ENCODE measurements around the gene INO80E. TPM values are rescaled to one million over a fixed set of nuclear protein-coding genes. Genes with fewer than 3 reads are reported as not detected.

Gene INO80E
- total and polyA plus RNA-seq, 2 donors (not counting 3 experiments of a cell fraction or from before 2014, with no cell fraction given): 42.7 to 76.4 TPM

GRCh38 chr16:29963021-29963743, 32.9 kb upstream of the INO80E start:
- Histone ChIP-seq H4K20me1 (replicated peaks; ENCODE audit: control insufficient read depth, extremely low read depth, insufficient read depth, low read length) (no peaks in the 10 kb centered on the region), H3K9ac (replicated peaks; ENCODE audit: extremely low read depth, insufficient read depth, low read length) (peak overlapping the region; percentile 83), H3K4me2 (ENCODE audit: insufficient read depth, low read length) (peak overlapping the region; percentile 93), H3K9me3 (replicated peaks; ENCODE audit: control insufficient read depth, insufficient read depth, low read length) (no peaks in the 10 kb centered on the region), H3K27me3 (ENCODE audit: control insufficient read depth in 2 of 2, insufficient read depth in 2 of 2, low read length in 2 of 2) (no peaks in the 10 kb centered on the region), H3K27ac (ENCODE audit: insufficient read depth, low read depth, low read length) (no peak overlapping the region), H3K4me1 (ENCODE audit: control insufficient read depth, extremely low read depth, insufficient read depth, low read length) (peaks cover 15% of the 10 kb centered on the region), H3K79me2 (ENCODE audit: control insufficient read depth, insufficient read depth, low read length) (peaks cover 2% of the 10 kb centered on the region), H3K4me3 (replicated peaks in 1 of 3; ENCODE audit: insufficient read depth in 1 of 3, low read depth in 1 of 3, low read length in 3 of 3) (peak overlapping the region in 2 of 3 experiments; percentile 63 to 82), H3K36me3 (ENCODE audit: control insufficient read depth in 2 of 2, extremely low read depth in 1 of 2, insufficient read depth in 2 of 2, low read length in 2 of 2) (peaks cover 0 to 2% of the 10 kb centered on the region in 2 experiments), H2AFZ (ENCODE audit: low read depth, low read length) (peak overlapping the region; percentile 61), H3K9me1 (replicated peaks; ENCODE audit: control insufficient read depth, extremely low read depth, insufficient read depth, low read length) (no peaks in the 10 kb centered on the region)
- CTCF ChIA-PET: interaction anchor here (0.6 to 3.8 kb wide), 8 partner anchors 10 to 272 kb away, joined by 3 to 16 read pairs (median 4); partner anchors contain the start of genes ASPHD1 and KCTD13
- dilution Hi-C loops (cut with MboI; ENCODE audit: extremely low pct_ligation_motif_present, low sequenced_read_pairs): no loop called here
- intact Hi-C loops (cut with micrococcal nuclease): no loop called here
- no peak for FAIRE-seq
- DNase-seq (ENCODE audit: low read depth, low spot score): no peak
- no peak for TF ChIP-seq MYC (IDR thresholded peaks at IDR 0.05; ENCODE audit: low read depth, low read length)
- TF ChIP-seq CTCF (IDR thresholded peaks at IDR 0.05; ENCODE audit: extremely low read depth in 1 of 2, insufficient read depth in 1 of 2, low read depth in 1 of 2, low read length in 2 of 2): no peak
- TF ChIP-seq POLR2AphosphoS5 (IDR thresholded peaks at IDR 0.05; ENCODE audit: insufficient read depth, low read depth, low read length): no peak
- no peak for TF ChIP-seq POLR2A (IDR thresholded peaks at IDR 0.05; ENCODE audit: low read depth, low read length)
- TF ChIP-seq MAX (IDR thresholded peaks at IDR 0.05; ENCODE audit: insufficient read depth, insufficient read length): no peak
- no peak for TF ChIP-seq GATA2 (IDR thresholded peaks at IDR 0.05; ENCODE audit: insufficient read depth, insufficient read length, low read depth, low read length)
- no peak for TF ChIP-seq EZH2 (IDR thresholded peaks at IDR 0.05; ENCODE audit: borderline replicate concordance, low read depth, low read length, severe bottlenecking)
- no peak for TF ChIP-seq JUN (IDR thresholded peaks at IDR 0.05; ENCODE audit: borderline replicate concordance, insufficient read depth, insufficient read length, low read depth)
- TF ChIP-seq FOS (IDR thresholded peaks at IDR 0.05; ENCODE audit: borderline replicate concordance, insufficient read depth, low read length): no peak
- POLR2A ChIA-PET: interaction anchor here (2.9 kb wide), 1 partner anchor 10 kb away, joined by 14 read pairs; the partner anchor contains the start of gene TAOK2
- no TSS peak for BruUV-seq (replicated peaks)

Measured in endothelial cell of umbilical vein (primary cell).